Globus pallidus (tissue), 1 donor: ENCODE data around the gene AK2.
A peak's percentile ranks its signal among the peaks of the same experiment; 100 is the strongest.

Experiments
- DNase-seq: peaks from one replicate; pipeline ENCODE4 v3.0.0-alpha.2; 2015; ENCODE audit warnings: low spot score

AK2 gene

GRCh38 chr1:33022650-33023200, 14.0 kb downstream of the AK2 start:
- no peak for DNase-seq

DNA sequence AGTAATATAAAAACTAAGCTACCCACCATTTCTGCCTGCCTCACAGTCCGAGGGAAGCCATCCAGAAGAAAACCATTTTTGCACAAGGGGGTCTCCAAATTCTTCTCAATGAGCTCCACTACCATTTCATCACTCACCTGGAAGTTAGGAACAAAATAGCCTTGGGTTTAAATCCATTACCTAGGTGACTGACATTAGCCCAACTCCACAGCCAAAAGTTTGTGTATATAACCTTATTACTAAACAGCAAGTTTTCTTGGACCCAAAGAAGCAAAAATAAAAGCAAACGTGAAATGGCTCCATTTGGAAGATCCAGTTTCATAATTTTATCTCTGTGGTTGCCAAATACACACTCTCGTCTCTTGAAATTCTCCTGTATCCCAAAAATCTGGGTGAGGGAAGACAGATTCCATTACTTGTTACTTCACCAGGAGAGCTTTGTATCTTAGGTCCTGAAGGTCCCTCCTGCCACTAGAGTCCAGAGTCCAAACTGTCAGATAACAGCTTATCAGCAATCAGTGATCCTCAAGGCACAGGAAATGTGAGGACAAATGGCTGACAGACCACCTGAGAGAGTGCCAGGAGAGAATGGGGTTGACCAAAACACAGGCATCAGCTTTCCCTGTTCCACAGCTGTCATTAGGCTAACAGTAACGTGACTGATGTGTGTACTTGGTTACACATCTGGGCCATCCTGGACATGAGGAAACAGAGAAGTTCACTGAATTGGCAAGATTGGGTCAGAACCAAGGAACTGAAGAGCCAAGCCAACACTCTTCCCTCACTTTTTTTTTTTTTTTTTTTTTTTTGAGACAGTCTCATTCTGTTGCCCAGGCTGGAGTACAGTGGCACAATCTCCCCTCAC, 14.9 kb downstream of the AK2 start:
- no peak for DNase-seq

GRCh38 chr1:33018112-33018511, 18.6 kb downstream of the AK2 start:
- no peak for DNase-seq

GRCh38 chr1:33017175-33017574, 19.5 kb downstream of the AK2 start:
- DNase-seq = no peak

- no peak for DNase-seq
These were observed 21.5 kb downstream of the AK2 start for GRCh38 chr1:33015216-33015615.

- DNase-seq = peak; percentile 46
These were observed 22.1 kb downstream of the AK2 start for GRCh38 chr1:33014464-33015163.

GRCh38 chr1:33013791-33014190, 22.9 kb downstream of the AK2 start:
- DNase-seq = no peak

DNA sequence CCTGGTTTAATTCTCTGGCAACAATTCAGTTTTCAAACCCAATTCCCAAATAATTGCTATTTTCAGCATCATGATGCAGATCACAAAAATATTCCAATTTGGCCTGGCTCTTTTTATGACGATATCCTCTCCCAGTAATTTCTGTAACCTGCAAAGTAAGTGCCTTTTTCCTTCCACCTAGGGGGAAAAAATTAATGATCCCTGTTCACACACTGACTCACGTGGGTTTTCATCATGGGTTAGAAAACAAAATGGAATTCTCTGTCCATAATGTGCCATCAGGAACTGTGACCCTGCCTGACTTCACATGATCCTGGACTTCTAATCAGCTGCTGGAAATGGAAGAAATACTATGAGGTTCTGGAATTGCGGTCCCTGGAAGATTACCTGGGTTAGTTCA, 24.5 kb downstream of the AK2 start:
- DNase-seq = no peak

DNA sequence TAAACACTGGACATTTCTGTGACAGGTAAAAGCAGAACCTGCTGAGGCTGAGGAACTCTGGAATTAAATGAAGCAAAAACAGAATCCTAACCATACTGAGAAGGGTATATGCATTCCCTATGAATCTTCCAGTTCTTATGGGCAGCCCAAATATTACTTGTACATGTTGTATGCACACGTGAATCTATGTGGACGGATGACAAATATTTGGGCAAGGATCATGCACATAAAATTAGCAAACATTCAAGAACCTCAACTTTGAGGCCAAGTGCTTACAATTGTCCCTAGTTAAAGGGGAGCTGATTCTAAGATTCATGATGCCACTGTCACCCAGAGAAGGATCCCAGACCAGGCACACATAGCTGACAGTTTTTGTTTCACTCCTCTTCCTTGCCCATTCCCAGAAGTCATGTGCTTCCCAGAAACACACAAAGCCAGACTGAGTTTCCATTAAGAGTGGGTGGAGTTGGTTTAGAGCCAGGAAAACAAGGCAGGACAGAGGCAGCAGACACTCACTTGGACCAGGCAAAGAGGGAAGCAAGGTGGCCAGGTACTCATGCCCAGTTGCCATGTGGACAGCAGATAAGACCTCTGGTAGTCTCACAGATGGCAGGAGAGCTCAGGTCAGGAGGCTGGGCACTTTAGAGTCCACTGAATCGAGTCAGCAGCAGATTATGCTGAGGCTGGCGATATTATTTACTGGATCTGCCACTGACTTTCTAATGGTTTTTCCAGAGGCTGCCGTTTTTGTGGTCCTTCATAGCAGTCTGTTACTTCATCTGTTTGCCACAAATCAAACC, 25.6 kb downstream of the AK2 start:
- peak; percentile 48 for DNase-seq

GRCh38 chr1:33009561-33009960, 27.1 kb downstream of the AK2 start:
- no peak for DNase-seq

- DNase-seq = no peak
These were observed 28.4 kb downstream of the AK2 start for GRCh38 chr1:33008051-33008914.

GRCh38 chr1:33007190-33008050, 29.3 kb downstream of the AK2 start:
- DNase-seq = no peak

DNA sequence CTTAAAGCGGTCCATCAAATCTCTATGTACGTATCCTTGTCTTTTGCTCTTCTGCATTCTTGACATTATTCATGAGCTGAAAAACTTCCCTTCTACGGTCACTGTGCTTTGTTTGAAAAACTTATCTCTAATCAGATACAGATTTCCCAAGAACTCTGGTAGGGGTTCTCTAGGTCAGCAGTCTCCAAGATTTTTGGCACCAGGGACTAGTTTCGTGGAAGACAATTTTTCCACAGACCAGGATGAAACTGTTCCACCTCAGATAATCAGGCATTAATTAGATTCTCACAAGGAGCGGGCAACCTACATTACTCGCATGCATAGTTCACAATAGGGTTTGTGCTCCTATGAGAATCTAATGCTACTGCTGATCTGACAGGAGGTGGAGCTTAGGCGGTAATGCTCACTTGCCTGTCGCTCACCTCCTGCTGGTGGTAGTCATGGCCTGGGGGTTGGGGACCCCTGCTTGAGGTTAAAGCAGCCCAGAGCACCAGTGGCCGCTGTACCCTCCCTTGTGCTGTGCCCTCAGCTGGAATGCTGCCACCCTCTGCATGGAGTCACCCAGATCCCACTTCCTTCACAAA, 30.8 kb downstream of the AK2 start:
- DNase-seq = no peak

DNA sequence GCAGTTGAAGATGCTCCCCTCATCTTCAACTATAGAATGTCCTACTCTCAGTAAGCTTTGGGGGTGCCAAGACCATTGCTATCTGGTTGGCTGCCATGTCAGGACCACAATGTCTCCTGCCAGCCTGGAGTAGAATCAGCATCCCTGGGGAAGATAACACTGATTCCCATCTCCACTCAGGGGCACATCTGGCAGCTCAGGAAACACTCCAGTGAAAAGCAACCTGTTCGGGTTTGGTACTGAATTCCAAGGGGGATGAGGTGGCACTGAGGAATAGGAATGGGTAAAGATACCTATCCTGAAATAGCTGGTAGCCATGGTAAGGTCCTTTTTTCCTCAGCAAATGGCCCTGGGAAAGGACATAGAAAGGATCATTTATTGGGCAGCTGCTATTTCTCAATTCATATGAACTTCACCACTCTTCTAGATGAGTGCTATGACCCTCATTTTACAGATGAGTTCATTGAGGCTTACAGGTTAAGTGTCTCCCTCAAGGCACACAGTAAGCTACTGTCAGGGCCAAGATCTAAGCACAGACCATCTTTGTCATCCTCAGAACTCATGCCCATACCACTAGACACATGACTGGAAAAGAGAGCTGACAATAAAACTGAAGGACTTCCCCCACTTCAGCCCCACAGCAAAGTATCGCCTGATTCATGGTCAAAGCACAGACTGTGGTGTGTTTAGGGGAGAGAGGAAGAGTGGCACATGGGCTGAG, 31.4 kb downstream of the AK2 start:
- peak; percentile 40 for DNase-seq

DNA sequence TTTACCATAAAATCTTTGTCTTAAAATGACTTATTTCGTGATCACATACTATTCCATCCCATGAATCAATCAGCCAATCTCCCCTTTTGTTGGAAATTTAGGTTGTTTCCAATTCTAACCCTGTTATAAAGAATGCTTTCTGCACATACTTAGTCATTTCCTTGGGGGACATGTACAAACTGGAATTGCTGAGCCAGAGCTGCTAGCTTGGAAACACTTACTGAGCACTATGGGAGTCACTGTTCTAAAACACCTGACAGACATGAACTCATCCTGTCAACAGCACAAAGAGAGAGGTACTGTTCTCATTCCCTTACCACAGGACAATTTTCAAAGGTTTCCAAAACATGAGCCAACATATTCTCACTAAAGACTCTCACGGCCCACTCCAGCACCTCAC, 32.1 kb downstream of the AK2 start:
- no peak for DNase-seq

- DNase-seq = no peak
These were observed 33.0 kb downstream of the AK2 start for GRCh38 chr1:33003657-33004056.

DNA sequence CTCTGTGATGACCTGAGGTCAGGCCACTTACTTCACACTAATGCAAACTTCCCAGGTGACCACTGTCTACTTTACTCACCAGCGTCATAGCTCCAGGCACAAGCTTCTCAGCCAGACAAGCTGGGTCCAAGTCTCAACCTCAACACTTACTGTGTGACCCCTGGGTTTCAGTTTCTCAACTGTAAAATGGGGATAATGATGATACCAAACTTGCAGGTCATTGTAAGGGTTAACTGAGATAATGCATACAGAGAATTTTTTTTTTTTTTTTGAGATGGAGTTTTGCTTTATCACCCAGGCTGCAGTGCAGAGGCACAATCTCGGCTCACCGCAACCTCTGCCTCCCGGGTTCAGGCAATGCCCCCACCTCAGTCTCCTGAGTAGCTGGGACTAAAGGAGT, 34.7 kb downstream of the AK2 start:
- no peak for DNase-seq

- DNase-seq = no peak
These were observed 35.4 kb downstream of the AK2 start for GRCh38 chr1:33001282-33001681.

DNA sequence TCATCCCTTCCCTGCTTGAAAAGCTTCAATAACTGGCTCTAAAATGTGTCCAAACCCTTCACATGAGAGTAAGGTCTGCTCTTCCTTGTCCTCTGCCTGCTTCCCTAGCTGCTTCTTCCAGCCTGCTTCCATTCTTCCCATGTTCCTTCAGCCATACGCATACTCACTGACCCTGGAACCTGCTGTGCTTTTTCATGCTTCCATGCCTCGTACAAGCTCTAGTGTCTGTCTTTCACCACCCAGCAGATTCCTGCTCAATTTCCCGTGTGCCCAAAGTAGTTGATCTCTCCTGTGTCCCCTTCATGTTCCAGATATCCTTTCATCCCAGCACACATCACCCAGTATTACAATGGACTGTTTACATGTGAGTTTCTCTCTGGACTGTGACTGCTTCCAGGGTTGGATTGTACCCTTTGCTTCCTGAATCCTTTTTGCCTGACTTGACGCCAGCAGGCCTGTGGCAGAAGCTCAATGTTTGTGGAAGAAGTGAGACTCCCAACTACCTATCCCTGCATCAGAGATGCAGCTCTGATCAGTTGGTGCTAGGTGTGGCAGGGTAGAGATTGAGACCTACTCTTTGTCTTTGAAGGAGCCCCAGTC, 36.2 kb downstream of the AK2 start:
- DNase-seq = no peak
